ENCODE measurements around the gene RFT1. TPM values are rescaled to one million over a fixed set of nuclear protein-coding genes. Genes with fewer than 3 reads are reported as not detected.

RFT1 gene
- total and polyA plus RNA-seq, 2 of the 13 experiments (the other 11 are each of a cell fraction or from before 2014, with no cell fraction given), result 23.2 to 37.0 TPM

GRCh38 chr3:53156368-53156834 lies 26.2 kb upstream of the RFT1 start (continued):
- TF ChIP-seq ESRRA (CRISPR knock-in tag; IDR thresholded peaks at IDR 0.05; ENCODE audit: low read depth), result no peak
- TF ChIP-seq PCBP2 (optimal IDR thresholded peaks at IDR 0.05; ENCODE audit: low read depth, low read length, poor library complexity, severe bottlenecking), result no peak
- TF ChIP-seq HOXA3 (CRISPR knock-in tag; IDR thresholded peaks at IDR 0.05), result no peak
- TF ChIP-seq, protein P1, sequence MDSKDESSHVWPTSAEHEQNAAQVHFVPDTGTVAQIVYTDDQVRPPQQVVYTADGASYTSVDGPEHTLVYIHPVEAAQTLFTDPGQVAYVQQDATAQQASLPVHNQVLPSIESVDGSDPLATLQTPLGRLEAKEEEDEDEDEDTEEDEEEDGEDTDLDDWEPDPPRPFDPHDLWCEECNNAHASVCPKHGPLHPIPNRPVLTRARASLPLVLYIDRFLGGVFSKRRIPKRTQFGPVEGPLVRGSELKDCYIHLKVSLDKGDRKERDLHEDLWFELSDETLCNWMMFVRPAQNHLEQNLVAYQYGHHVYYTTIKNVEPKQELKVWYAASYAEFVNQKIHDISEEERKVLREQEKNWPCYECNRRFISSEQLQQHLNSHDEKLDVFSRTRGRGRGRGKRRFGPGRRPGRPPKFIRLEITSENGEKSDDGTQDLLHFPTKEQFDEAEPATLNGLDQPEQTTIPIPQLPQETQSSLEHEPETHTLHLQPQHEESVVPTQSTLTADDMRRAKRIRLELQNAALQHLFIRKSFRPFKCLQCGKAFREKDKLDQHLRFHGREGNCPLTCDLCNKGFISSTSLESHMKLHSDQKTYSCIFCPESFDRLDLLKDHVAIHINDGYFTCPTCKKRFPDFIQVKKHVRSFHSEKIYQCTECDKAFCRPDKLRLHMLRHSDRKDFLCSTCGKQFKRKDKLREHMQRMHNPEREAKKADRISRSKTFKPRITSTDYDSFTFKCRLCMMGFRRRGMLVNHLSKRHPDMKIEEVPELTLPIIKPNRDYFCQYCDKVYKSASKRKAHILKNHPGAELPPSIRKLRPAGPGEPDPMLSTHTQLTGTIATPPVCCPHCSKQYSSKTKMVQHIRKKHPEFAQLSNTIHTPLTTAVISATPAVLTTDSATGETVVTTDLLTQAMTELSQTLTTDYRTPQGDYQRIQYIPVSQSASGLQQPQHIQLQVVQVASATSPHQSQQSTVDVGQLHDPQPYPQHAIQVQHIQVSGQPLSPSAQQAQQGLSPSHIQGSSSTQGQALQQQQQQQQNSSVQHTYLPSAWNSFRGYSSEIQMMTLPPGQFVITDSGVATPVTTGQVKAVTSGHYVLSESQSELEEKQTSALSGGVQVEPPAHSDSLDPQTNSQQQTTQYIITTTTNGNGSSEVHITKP (CRISPR knock-in tag; IDR thresholded peaks at IDR 0.05; ENCODE audit: low read depth), result no peak
- TF ChIP-seq ZNF382 (CRISPR knock-in tag; IDR thresholded peaks at IDR 0.05; ENCODE audit: borderline replicate concordance), result no peak
- no peak for TF ChIP-seq DPF2 (CRISPR knock-in tag; IDR thresholded peaks at IDR 0.05; ENCODE audit: borderline replicate concordance, low read depth)
- TF ChIP-seq SP5 (CRISPR knock-in tag; IDR thresholded peaks at IDR 0.05; ENCODE audit: borderline replicate concordance, low read depth), result no peak
- TF ChIP-seq MTF2 (CRISPR knock-in tag; IDR thresholded peaks at IDR 0.05; ENCODE audit: borderline replicate concordance), result no peak
- no peak for TF ChIP-seq REPIN1 (CRISPR knock-in tag; IDR thresholded peaks at IDR 0.05; ENCODE audit: borderline replicate concordance, low read depth)
- peak; percentile 70 for TF ChIP-seq ZMYM3 (CRISPR knock-in tag; IDR thresholded peaks at IDR 0.05)
- no peak for TF ChIP-seq GTF2F1 (IDR thresholded peaks at IDR 0.05; ENCODE audit: low read length)
- TF ChIP-seq, protein P2, sequence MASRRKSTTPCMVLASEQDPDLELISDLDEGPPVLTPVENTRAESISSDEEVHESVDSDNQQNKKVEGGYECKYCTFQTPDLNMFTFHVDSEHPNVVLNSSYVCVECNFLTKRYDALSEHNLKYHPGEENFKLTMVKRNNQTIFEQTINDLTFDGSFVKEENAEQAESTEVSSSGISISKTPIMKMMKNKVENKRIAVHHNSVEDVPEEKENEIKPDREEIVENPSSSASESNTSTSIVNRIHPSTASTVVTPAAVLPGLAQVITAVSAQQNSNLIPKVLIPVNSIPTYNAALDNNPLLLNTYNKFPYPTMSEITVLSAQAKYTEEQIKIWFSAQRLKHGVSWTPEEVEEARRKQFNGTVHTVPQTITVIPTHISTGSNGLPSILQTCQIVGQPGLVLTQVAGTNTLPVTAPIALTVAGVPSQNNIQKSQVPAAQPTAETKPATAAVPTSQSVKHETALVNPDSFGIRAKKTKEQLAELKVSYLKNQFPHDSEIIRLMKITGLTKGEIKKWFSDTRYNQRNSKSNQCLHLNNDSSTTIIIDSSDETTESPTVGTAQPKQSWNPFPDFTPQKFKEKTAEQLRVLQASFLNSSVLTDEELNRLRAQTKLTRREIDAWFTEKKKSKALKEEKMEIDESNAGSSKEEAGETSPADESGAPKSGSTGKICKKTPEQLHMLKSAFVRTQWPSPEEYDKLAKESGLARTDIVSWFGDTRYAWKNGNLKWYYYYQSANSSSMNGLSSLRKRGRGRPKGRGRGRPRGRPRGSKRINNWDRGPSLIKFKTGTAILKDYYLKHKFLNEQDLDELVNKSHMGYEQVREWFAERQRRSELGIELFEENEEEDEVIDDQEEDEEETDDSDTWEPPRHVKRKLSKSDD (CRISPR knock-in tag; IDR thresholded peaks at IDR 0.05; ENCODE audit: low read depth), result no peak
- TF ChIP-seq ZBTB7B (CRISPR knock-in tag; IDR thresholded peaks at IDR 0.05), result no peak
- TF ChIP-seq KLF15 (CRISPR knock-in tag; IDR thresholded peaks at IDR 0.05; ENCODE audit: borderline replicate concordance), result no peak
- no peak for TF ChIP-seq ZNF460 (CRISPR knock-in tag; IDR thresholded peaks at IDR 0.05; ENCODE audit: borderline replicate concordance)
- no peak for TF ChIP-seq CBX5 (CRISPR knock-in tag; IDR thresholded peaks at IDR 0.05; ENCODE audit: borderline replicate concordance)
- 0 out of 4 replicates have a peak, but pooled peaks of 1 of the 2 experiments have one; percentile 24 for TF ChIP-seq POLR2A (IDR thresholded peaks at IDR 0.05; ENCODE audit: insufficient read depth in 1 of 2, low read depth in 2 of 2, low read length in 2 of 2)
- TF ChIP-seq ZFP90 (CRISPR knock-in tag; IDR thresholded peaks at IDR 0.05; ENCODE audit: borderline replicate concordance), result no peak
- no peak for TF ChIP-seq USF2 (IDR thresholded peaks at IDR 0.05; ENCODE audit: low read depth, low read length)
- no peak for TF ChIP-seq USF2 (CRISPR knock-in tag; IDR thresholded peaks at IDR 0.05; ENCODE audit: borderline replicate concordance)
- TF ChIP-seq TAF1 (CRISPR knock-in tag; IDR thresholded peaks at IDR 0.05), result no peak
- TF ChIP-seq ELK4 (CRISPR knock-in tag; IDR thresholded peaks at IDR 0.05; ENCODE audit: borderline replicate concordance), result no peak
